Measurements from ENCODE around the gene ORC1.
A peak's percentile ranks its signal among the peaks of the same experiment; 100 is the strongest.

ORC1 gene

DNA sequence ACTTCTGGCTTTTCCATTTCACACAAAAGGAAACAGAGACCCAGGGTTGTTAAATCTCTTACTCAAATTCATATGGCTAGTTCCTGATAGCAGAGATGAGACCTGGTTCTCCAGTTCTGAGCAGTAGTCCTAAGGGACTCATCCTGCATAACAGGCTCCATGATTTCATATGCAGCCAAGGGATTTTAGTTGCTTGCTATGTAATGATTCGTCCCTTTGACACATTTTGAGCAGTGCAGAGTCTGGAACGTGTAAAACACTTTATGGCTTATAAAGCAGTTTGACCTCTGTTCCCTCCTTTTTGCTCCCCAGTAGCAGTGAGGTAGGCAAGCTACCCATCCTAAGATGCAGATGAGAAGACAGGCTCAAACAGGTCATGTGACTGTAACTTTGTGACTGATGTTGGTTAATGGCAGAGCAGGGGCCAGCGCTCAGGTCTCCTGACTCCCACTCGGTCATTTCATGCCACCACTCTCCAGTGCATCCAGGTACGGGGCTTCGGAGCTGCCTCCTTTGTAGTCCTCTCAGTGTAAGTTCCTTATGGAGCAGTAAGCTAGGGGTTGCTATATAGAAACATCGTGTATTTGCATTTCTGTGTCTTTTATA lies 62.5 kb downstream of the ORC1 start:
- DNase-seq = no peak

DNA sequence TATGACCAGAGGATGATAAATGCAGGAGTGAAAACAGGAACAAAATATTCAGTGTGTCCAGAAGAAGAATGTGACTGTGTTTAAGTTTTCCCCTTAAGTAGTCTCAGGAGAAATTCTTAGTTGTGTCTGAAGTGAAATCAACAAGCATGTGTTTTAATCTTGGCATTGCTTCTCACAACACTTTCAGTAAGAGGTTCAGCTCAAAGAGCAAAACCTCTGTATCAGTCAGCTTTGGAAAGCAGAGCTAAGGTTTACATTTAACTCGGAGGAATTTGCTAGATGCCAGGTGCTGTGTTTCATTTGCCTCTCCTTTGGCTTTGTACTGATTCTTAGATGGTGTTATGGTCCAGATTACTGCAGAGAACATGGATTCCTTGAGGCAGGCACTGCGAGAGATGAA lies 66.8 kb downstream of the ORC1 start:
- no peak for DNase-seq

DNA sequence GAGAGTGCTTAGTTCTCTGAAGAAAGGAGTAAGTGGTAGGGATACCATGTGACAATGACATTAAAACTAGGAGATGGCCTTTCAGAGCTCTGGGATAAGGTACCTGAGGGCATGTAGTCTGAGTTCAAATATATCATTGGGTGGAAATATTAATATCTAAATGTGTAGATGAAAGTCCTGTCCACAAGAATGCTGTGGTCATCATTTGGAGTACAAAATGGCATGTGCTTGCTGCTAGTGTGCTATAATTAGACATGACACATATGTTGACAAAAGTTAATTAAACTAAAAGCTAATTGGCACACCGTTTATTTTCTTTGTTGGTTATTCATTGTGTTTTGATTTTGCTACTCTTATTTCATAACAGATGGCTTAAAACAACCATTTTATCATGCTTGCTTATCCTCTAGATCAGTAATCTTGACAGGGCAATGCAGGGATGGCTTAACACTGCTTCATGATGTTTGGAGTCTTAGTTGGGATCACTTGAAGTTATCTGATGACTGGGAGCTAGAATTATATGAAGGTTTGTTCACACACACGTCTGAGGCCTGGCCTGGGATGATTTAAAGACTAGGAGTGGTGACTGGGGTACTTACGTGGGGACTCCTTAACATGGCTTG lies 69.2 kb downstream of the ORC1 start:
- DNase-seq = no peak

DNA sequence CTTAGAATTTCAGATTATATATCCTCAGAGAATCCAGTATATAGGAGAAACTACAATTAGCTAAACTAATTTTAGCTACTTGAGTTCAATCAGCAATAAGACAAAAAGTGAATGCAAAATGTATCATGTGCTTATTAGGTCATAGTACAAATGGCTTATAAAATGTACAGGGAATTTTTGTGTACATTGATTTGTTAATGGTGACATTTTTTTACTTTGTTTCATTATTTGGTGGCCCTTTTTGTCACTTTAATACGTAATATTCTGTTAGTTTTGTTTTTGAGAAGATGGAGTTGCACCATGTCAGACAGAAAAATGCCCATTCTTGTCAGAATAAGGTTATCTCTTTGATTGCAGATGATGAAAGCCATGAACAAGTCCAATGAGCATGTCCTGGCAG lies 71.8 kb downstream of the ORC1 start:
- no peak for DNase-seq

DNA sequence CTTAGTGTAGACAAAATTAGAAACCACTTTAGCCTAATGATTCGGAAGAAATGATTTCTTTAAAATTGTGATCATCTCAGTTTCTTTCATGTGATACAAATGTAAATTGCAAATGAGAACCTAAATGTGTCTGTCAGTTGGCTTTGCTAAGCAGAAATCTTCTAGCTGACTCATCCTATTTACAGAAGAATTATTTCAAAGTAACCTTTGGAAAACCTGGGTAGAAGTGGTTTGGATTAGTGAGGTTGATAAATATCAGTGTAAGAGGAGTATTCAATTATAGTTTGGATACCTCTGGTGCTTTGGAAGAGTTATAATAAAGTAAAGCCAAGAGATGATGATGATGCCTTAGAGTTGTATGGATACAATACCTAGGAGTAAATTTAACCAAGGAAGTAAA lies 75.6 kb downstream of the ORC1 start:
- DNase-seq = no peak

DNA sequence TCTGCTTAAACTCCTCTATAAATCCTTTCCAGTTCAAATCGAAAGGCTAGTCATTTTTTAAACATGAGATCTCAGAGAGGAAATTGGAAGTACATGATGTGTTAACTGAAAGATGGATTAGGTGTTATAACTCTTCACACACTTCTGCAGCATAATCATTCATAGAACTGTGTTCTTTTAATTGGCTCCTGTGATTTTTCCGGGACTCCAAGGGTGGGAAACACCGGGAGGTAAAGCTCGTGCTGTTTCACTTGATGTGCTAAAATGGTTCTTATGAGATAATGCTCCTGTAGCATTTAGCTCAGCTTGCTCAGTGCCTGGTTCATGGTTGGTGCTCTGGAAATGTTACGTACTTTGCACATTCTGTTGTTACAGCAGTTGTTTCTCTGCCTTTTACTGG lies 78.4 kb downstream of the ORC1 start:
- DNase-seq = peak in 1 of 2 experiments; percentile 14

- DNase-seq = no peak
These were observed 80.5 kb downstream of the ORC1 start for GRCh38 chr1:52323731-52324130.
